Activated naive CD4-positive, alpha-beta T cell treated with anti-CD3 and anti-CD28 coated beads, Interleukin-2, amount 50 U/mL, for 72 hours (primary cell): Measurements from ENCODE around the gene ELMOD3. TPM values are rescaled to one million over a fixed set of nuclear protein-coding genes. Genes with fewer than 3 reads are reported as not detected.
"Not testable (repeated sequence)": the region's sequence is repeated elsewhere in the genome, so short reads cannot be mapped to it uniquely, and the experiment has no call there.

Experiments
- ATAC-seq, 2 donors: fragments of 150-1000 bp; cut with Tn5 transposase; 2 replicates each; pipeline ENCODE4 v1.10.0; 2021; ENCODE audit warnings: mild to moderate bottlenecking in 2 of 2, moderate library complexity in 2 of 2
- DNase-seq, 2 donors: peaks; one replicate each; pipeline ENCODE4 v3.0.0; 2021 to 2022; ENCODE audit warnings: low spot score in 2 of 2
- H3K27ac Mint-ChIP-seq, 2 donors: one replicate each; pipeline ENCODE4 v1.8.0; 2022; ENCODE audit warnings: mild to moderate bottlenecking in 2 of 2, mixed read lengths in 2 of 2
- H3K36me3 Mint-ChIP-seq, 2 donors: one replicate each; pipeline ENCODE4 v1.8.0; 2022; ENCODE audit warnings: mixed read lengths in 2 of 2
- H3K9me3 Mint-ChIP-seq, 2 donors: one replicate each; pipeline ENCODE4 v1.8.0; 2022; ENCODE audit warnings: mixed read lengths in 2 of 2
- total RNA-seq, 2 donors: library from RNA; stranded (reverse); gene quantifications; one replicate each; pipeline ENCODE4 v1.2.3, GENCODE V29; 2022

Gene ELMOD3
- total RNA-seq, 2 donors from 2014 or later = 11.9 to 30.1 TPM

- ATAC-seq (no peak), DNase-seq (peak in 1 of 2 donors; percentile 50)
- H3K9me3 Mint-ChIP-seq = peaks cover 0 to 4% of the 10 kb centered on the region in 2 donors
- no peak overlapping the region for H3K27ac Mint-ChIP-seq
- peaks cover 0 to 22% of the 10 kb centered on the region in 2 donors for H3K36me3 Mint-ChIP-seq
Observed at GRCh38 chr2:85401844-85402243, 47.3 kb downstream of the ELMOD3 start.

- ATAC-seq (peak; percentile 95 to 96), DNase-seq (peak; percentile 55 to 91)
- Mint-ChIP-seq H3K9me3 (peaks cover 0 to 4% of the 10 kb centered on the region in 2 donors), H3K36me3 (peaks cover 0 to 22% of the 10 kb centered on the region in 2 donors), H3K27ac (peak overlapping the region; percentile 44 to 81)
Observed at GRCh38 chr2:85405201-85406059, 50.9 kb downstream of the ELMOD3 start.

GRCh38 chr2:85409845-85410583, 55.4 kb downstream of the ELMOD3 start, which contains the start of gene CAPG:
Gene CAPG (minus strand): TSS chr2:85410366. CDS start chr2:85402145, 8,221 bp downstream.
- no peaks in the 10 kb centered on the region for H3K9me3 Mint-ChIP-seq
- peaks cover 0 to 3% of the 10 kb centered on the region in 2 donors for H3K36me3 Mint-ChIP-seq
- no peak for ATAC-seq
- no peak for DNase-seq
- peak within 1 kb of the TSS; percentile 72 to 73 for H3K27ac Mint-ChIP-seq

GRCh38 chr2:85410584-85411404, 56.2 kb downstream of the ELMOD3 start:
- Mint-ChIP-seq H3K36me3 (no peaks in the 10 kb centered on the region), H3K27ac (peak overlapping the region; percentile 72 to 73), H3K9me3 (no peaks in the 10 kb centered on the region)
- ATAC-seq (no peak), DNase-seq (no peak)

GRCh38 chr2:85411405-85411748, 56.8 kb downstream of the ELMOD3 start:
- no peak for ATAC-seq
- no peaks in the 10 kb centered on the region for H3K36me3 Mint-ChIP-seq
- no peaks in the 10 kb centered on the region for H3K9me3 Mint-ChIP-seq
- peak overlapping the region; percentile 44 to 72 for H3K27ac Mint-ChIP-seq
- DNase-seq = no peak

- Mint-ChIP-seq H3K36me3 (no peaks in the 10 kb centered on the region), H3K9me3 (no peaks in the 10 kb centered on the region), H3K27ac (peak overlapping the region in 1 of 2 donors; percentile 65)
- ATAC-seq (peak; percentile 50 to 66), DNase-seq (peak in 1 of 2 donors; percentile 62)
Observed at GRCh38 chr2:85413592-85414420, 59.2 kb downstream of the ELMOD3 start.

- not testable (repeated sequence) for DNase-seq, ATAC-seq, H3K27ac Mint-ChIP-seq, H3K9me3 Mint-ChIP-seq, H3K36me3 Mint-ChIP-seq
Observed at GRCh38 chr2:85414421-85414759, 59.8 kb downstream of the ELMOD3 start.

GRCh38 chr2:85414761-85415553, 60.4 kb downstream of the ELMOD3 start:
- H3K27ac Mint-ChIP-seq = no peak overlapping the region
- ATAC-seq (no peak), DNase-seq (no peak)
- H3K9me3 Mint-ChIP-seq = no peaks in the 10 kb centered on the region
- H3K36me3 Mint-ChIP-seq = no peaks in the 10 kb centered on the region

GRCh38 chr2:85415980-85416650, 61.5 kb downstream of the ELMOD3 start:
- Mint-ChIP-seq H3K27ac (no peak overlapping the region), H3K36me3 (no peaks in the 10 kb centered on the region)
- ATAC-seq = no peak

GRCh38 chr2:85418132-85419008, 63.8 kb downstream of the ELMOD3 start, which contains the start of gene SH2D6:
Gene SH2D6 (plus strand): TSS chr2:85418714. CDS start chr2:85429466, 10,752 bp downstream.
- ATAC-seq (peak; percentile 80 to 87), DNase-seq (peak; percentile 81 to 84)
- Mint-ChIP-seq H3K27ac (peak within 1 kb of the TSS; percentile 92 to 99), H3K36me3 (no peaks in the 10 kb centered on the region), H3K9me3 (no peaks in the 10 kb centered on the region)

More at GRCh38 chr2:85415980-85416650, 61.5 kb downstream of the ELMOD3 start:
- DNase-seq = no peak
- H3K9me3 Mint-ChIP-seq = no peaks in the 10 kb centered on the region

- ATAC-seq = no peak
- DNase-seq = no peak
- Mint-ChIP-seq H3K9me3 (no peaks in the 10 kb centered on the region), H3K36me3 (no peaks in the 10 kb centered on the region), H3K27ac (peak overlapping the region; percentile 92 to 99)
Observed at GRCh38 chr2:85419009-85419675, 64.6 kb downstream of the ELMOD3 start.

- no peaks in the 10 kb centered on the region for H3K36me3 Mint-ChIP-seq
- no peaks in the 10 kb centered on the region for H3K9me3 Mint-ChIP-seq
- H3K27ac Mint-ChIP-seq = peak overlapping the region; percentile 87 to 92
- ATAC-seq (peak; percentile 78 to 79), DNase-seq (peak; percentile 90 to 99)
Observed at GRCh38 chr2:85420536-85421259, 66.1 kb downstream of the ELMOD3 start.
